Peyer's patch (tissue), 4 donors: ENCODE measurements around the gene PGAM2. TPM values are rescaled to one million over a fixed set of nuclear protein-coding genes. Genes with fewer than 3 reads are reported as not detected.
A peak's percentile ranks its signal among the peaks of the same experiment; 100 is the strongest.

ENCODE experiments used
- DNase-seq, 3 donors: peaks; one replicate each; pipeline ENCODE4 v3.0.0-alpha.2; 2017 to 2019
- H3K27ac ChIP-seq, 4 donors: fragments of 200-600 bp; sonication (generic); one replicate each; pipeline ENCODE4 v1.5.1; 2016 to 2019
- H3K27me3 ChIP-seq, 2 donors: fragments of 200-600 bp; sonication (generic); one replicate each; pipeline ENCODE4 v1.5.1; 2019
- H3K36me3 ChIP-seq, 3 donors: fragments of 200-600 bp; sonication (generic); one replicate each; pipeline ENCODE4 v1.5.1; 2016 to 2019
- H3K4me1 ChIP-seq, 4 donors: fragments of 200-600 bp; sonication (generic); one replicate each; pipeline ENCODE4 v1.5.1; 2016 to 2019
- H3K4me3 ChIP-seq, 4 donors: fragments of 200-600 bp; sonication (generic); 1 replicate in 3 of 4; 2 replicates in 1 of 4; pipeline ENCODE4 v1.5.1; 2016 to 2019; ENCODE audit warnings: mild to moderate bottlenecking in 1 of 4
- H3K9me3 ChIP-seq, 4 donors: fragments of 200-600 bp; sonication (generic); one replicate each; pipeline ENCODE4 v1.5.1; 2016 to 2019; ENCODE audit warnings: mild to moderate bottlenecking in 1 of 4
- CTCF ChIP-seq, 6 experiments: fragments of 450-650 bp in 4 of 6; fragments of 200-600 bp in 2 of 6; sonication (generic) in 1 of 6; IDR thresholded peaks; one replicate each; pipeline ENCODE4 v1.5.1; 2017 to 2019; ENCODE audit warnings: antibody characterized with exemption in 6 of 6, mild to moderate bottlenecking in 3 of 6, moderate library complexity in 1 of 6
- POLR2A ChIP-seq, 2 donors: fragments of 450-650 bp; IDR thresholded peaks; one replicate each; pipeline ENCODE4 v1.5.1; 2017; ENCODE audit warnings: antibody characterized with exemption in 2 of 2, mild to moderate bottlenecking in 2 of 2, moderate library complexity in 2 of 2
- total RNA-seq, 4 donors: library from RNA; depleted of rRNA; stranded (reverse); fragments of >200 nt; gene quantifications; one replicate each; pipeline ENCODE4 v1.1.0, GENCODE V29; 2016

PGAM2 gene
- total RNA-seq, 4 donors from 2014 or later = 1.2 to 4.1 TPM; not detected in 2

GRCh38 chr7:44067064-44067951 lies 1.9 kb upstream of the PGAM2 start:
- TF ChIP-seq POLR2A (IDR thresholded peaks at IDR 0.05) (peak in 1 of 2 donors; percentile 9), CTCF (IDR thresholded peaks at IDR 0.05) (no peak)

GRCh38 chr7:44066494-44067063 lies 1.2 kb upstream of the PGAM2 start:
- no peaks in the 10 kb centered on the region for H3K9me3 ChIP-seq
- peak in 2 of 3 donors; percentile 47 to 50 for DNase-seq
- no peaks in the 10 kb centered on the region for H3K27me3 ChIP-seq
- no peak overlapping the region for H3K27ac ChIP-seq
- peaks cover 0 to 8% (median 0%) of the 10 kb centered on the region in 3 donors for H3K36me3 ChIP-seq
- H3K4me1 ChIP-seq = peaks cover 0 to 27% (median 18%) of the 10 kb centered on the region in 4 donors
- TF ChIP-seq CTCF (IDR thresholded peaks at IDR 0.05) = no peak
- TF ChIP-seq POLR2A (IDR thresholded peaks at IDR 0.05) = no peak
- no peak overlapping the region for H3K4me3 ChIP-seq

More at GRCh38 chr7:44067064-44067951, 1.9 kb upstream of the PGAM2 start:
- DNase-seq = peak in 2 of 3 donors; percentile 47 to 48
- Histone ChIP-seq H3K9me3 (no peaks in the 10 kb centered on the region), H3K4me3 (no peak overlapping the region), H3K4me1 (peaks cover 0 to 35% (median 18%) of the 10 kb centered on the region in 4 donors), H3K36me3 (peaks cover 0 to under 1% (median 0%) of the 10 kb centered on the region in 3 donors), H3K27me3 (no peaks in the 10 kb centered on the region), H3K27ac (no peak overlapping the region)

GRCh38 chr7:44066111-44066460 lies 719 bp upstream of the PGAM2 start:
- peak in 1 of 3 donors; percentile 46 for DNase-seq
- Histone ChIP-seq H3K27ac (no peak overlapping the region), H3K4me3 (no peak overlapping the region), H3K9me3 (no peaks in the 10 kb centered on the region), H3K27me3 (no peaks in the 10 kb centered on the region), H3K36me3 (peaks cover 0 to 13% (median 0%) of the 10 kb centered on the region in 3 donors), H3K4me1 (peaks cover 0 to 25% (median 18%) of the 10 kb centered on the region in 4 donors)
- TF ChIP-seq CTCF (IDR thresholded peaks at IDR 0.05) = no peak
- no peak for TF ChIP-seq POLR2A (IDR thresholded peaks at IDR 0.05)

- H3K4me3 ChIP-seq = no peak overlapping the region
- peak overlapping the region in 1 of 4 donors; percentile 19 for H3K27ac ChIP-seq
- DNase-seq = peak in 2 of 3 donors; percentile 52 to 56
These were observed 456 bp downstream of the PGAM2 start for GRCh38 chr7:44064791-44065430.

More at GRCh38 chr7:44064791-44065430, 456 bp downstream of the PGAM2 start:
- TF ChIP-seq CTCF (IDR thresholded peaks at IDR 0.05) = no peak
- TF ChIP-seq POLR2A (IDR thresholded peaks at IDR 0.05) = no peak
- Histone ChIP-seq H3K36me3 (peaks cover 0 to 25% (median 0%) of the 10 kb centered on the region in 3 donors), H3K4me1 (peaks cover 0 to 28% (median 20%) of the 10 kb centered on the region in 4 donors), H3K27me3 (no peaks in the 10 kb centered on the region), H3K9me3 (no peaks in the 10 kb centered on the region)
